ENCODE data around the gene CDH1.
"Not testable (repeated sequence)": the region's sequence is repeated elsewhere in the genome, so short reads cannot be mapped to it uniquely, and the experiment has no call there.

The CDH1 gene

GRCh38 chr16:68793401-68793857, 56.3 kb downstream of the CDH1 start:
- no peak for DNase-seq

DNA sequence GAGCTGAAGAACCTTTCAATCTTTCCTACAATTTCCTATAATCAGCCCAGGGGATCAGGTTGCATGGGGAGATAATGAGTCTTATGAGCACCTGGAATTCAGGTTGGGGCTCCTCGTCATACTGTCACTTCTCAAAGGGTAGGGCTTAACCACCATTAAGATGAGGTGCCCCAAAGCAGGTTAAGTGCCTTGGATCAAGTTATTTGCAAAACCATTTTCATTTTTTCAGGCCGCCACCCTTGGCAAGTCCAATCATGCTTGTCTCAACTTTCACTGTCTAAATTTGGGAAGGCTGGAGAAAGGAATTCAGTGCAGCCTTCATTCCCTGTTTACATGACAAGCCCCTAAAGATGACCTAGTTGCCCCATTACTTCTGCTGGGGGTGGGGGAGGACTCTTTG, 61.3 kb downstream of the CDH1 start:
- DNase-seq = no peak

DNA sequence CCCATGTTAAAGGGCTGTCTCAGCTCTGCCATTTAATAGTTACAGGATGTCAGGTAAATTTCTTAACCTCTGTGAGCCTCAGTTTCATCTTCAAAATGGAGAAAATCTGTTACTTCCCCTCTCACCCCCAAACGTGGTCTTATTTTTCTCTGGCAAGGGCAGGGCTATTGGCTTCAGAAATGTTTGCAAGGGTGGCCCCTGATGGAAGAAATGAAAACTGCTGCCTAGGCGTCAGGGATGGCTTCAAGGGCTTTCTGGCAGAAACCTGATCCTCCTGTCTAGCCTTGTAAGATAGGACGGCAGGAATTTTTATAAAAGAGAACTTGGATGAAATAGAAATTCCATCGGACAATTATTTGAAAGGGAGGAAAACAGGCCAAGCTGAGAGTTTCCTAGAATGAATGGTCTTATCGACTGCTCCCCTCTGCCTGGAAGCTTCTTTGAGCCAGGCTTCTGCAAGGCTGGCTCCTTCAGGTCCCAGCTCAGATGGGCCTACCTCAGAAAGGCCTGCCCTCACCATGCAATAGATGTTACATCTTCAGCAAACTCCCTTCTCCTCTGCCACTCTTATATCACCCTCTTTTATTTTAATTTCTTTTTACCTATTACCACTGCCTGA, 63.3 kb downstream of the CDH1 start:
- peak; percentile 47 for DNase-seq

DNA sequence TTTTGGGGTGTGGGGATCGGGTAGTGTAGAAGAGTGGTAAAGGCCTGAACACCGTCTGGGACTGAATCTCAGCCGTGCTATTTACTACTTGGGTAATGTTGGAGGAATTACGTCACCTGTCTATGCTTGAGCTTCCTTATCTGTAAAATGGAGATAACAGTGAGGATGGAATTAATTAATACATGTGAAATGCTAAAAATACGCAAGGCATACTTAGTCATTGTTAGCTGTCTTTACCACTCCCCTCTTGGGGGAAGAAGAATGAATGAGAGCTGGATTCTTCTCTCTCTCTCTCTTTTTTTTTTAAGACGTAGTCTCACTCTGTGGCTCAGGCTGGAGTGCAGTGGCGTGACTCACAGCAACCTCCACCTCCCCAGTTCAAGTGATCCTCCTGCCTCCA, 65.1 kb downstream of the CDH1 start:
- no peak for DNase-seq

GRCh38 chr16:68806422-68806821, 69.3 kb downstream of the CDH1 start:
- no peak for DNase-seq

DNA sequence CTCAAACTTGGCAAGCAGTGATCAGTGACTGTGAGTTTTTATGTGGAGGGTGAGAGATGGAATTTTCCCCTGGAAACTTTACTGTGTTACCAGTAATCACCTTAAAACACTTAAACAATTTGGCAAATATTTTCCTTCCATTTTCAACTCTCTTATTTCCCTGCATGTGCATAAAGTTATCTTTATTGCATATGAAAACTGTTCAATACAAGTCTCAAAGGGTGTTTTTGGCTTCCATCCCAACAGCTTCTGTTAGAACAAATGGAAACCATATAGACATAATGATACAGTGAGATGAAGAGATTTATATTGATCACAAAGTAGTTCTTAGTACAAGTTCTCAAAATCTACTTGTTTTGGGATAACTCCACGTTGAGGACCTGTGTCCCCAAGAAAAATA, 69.9 kb downstream of the CDH1 start:
- DNase-seq = no peak

GRCh38 chr16:68814516-68814915, 77.4 kb downstream of the CDH1 start:
- DNase-seq = no peak

GRCh38 chr16:68823401-68824135, 86.5 kb downstream of the CDH1 start:
- DNase-seq = no peak

- no peak for DNase-seq
Measured at GRCh38 chr16:68825427-68825826, 88.3 kb downstream of the CDH1 start.

DNA sequence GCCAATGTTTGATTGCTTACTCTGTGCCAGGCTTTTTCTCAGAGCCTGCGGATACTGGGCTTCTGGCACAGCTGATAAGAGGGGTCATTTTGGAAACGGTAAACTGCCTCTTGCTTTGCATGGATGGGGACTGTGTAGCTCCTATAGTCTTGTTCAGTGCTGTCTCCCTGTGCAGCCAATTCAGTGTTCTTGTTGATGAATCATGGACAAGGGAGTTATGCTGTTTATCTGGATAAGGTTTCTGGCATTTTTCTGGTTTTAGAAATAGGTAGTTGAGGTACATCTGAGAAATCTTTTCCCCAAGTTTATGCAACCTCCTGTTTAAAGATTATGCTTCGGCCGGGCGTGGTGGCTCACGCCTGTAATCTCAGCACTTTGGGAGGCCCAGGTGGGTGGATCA, 89.6 kb downstream of the CDH1 start:
- DNase-seq = no peak

DNA sequence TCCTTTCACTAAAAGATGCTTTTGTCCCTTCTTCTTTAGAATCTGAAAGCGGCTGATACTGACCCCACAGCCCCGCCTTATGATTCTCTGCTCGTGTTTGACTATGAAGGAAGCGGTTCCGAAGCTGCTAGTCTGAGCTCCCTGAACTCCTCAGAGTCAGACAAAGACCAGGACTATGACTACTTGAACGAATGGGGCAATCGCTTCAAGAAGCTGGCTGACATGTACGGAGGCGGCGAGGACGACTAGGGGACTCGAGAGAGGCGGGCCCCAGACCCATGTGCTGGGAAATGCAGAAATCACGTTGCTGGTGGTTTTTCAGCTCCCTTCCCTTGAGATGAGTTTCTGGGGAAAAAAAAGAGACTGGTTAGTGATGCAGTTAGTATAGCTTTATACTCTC, 96.2 kb downstream of the CDH1 start:
- no peak for DNase-seq

GRCh38 chr16:68834550-68834949, 97.5 kb downstream of the CDH1 start:
- no peak for DNase-seq

- no peak for DNase-seq
Measured at GRCh38 chr16:68835970-68836369, 98.9 kb downstream of the CDH1 start.

GRCh38 chr16:68839831-68840230, 102.7 kb downstream of the CDH1 start:
- DNase-seq = no peak

DNA sequence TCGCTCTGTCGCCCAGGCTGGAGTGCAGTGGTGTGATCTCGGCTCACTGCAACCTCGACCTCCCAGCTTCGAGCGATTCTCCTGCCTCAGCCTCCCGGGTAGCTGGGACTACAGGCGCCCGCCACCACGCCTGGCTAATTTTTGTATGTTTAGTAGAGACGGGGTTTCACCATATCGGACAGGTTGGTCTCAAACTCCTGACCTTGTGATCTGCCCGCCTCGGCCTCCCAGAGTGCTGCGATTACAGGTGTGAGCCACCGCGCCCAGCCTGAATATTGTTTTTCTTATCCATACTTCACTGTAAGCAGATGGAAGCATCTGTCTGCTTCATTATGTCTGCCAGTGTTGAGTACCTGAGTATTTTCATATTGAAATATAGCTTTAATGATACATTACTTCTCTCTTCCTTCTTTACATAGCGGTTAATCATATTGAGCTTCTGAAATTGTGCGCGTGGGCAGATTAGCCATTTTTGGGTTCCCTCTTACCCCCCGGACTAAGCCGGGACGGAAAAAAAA, 105.9 kb downstream of the CDH1 start:
- DNase-seq = not testable (repeated sequence)

GRCh38 chr16:68843482-68844210, 106.6 kb downstream of the CDH1 start, which contains the start of gene TANGO6:
Gene TANGO6 (plus strand): TSS chr16:68843531. CDS start chr16:68843618, 87 bp downstream.
- peak; percentile 72 for DNase-seq

GRCh38 chr16:68844211-68844564, 107.1 kb downstream of the CDH1 start:
- DNase-seq = no peak

GRCh38 chr16:68848786-68849185, 111.7 kb downstream of the CDH1 start:
- DNase-seq = no peak

GRCh38 chr16:68850481-68850880, 113.4 kb downstream of the CDH1 start:
- no peak for DNase-seq

- no peak for DNase-seq
Measured at GRCh38 chr16:68851601-68852000, 114.5 kb downstream of the CDH1 start.

- DNase-seq = no peak
Measured at GRCh38 chr16:68857479-68857878, 120.4 kb downstream of the CDH1 start.

- no peak for DNase-seq
Measured at GRCh38 chr16:68859828-68860227, 122.7 kb downstream of the CDH1 start.

GRCh38 chr16:68860978-68861892, 124.1 kb downstream of the CDH1 start:
- DNase-seq = no peak
